NB4 (cell line): Measurements from ENCODE around the gene COL9A3.

Source experiments
- DNase-seq: peaks from one replicate; pipeline ENCODE4 v3.0.0; 2010; ENCODE audit warnings: low read depth
- H3K4me3 ChIP-seq: one replicate; pipeline ENCODE4 v1.5.1; 2011; ENCODE audit warnings: mild to moderate bottlenecking, low read depth, low read length, moderate library complexity
- MYC ChIP-seq: IDR thresholded peaks from 2 replicates; pipeline ENCODE4 v1.6.1; 2011; ENCODE audit warnings: low read depth, low read length
- POLR2A ChIP-seq: IDR thresholded peaks from 2 replicates; pipeline ENCODE4 v1.6.1; 2011; ENCODE audit warnings: mild to moderate bottlenecking; ENCODE audit not compliant: insufficient read length; ENCODE audit errors: extremely low read depth
- TF ChIP-seq, protein P1 (sequence below): IDR thresholded peaks from 2 replicates; pipeline ENCODE4 v1.6.1; 2011; ENCODE audit warnings: low read depth, low read length
- TF ChIP-seq, protein P2 (sequence below): IDR thresholded peaks from one replicate; pipeline ENCODE4 v1.5.1; 2012; ENCODE audit warnings: low read depth, low read length

The COL9A3 gene

DNA sequence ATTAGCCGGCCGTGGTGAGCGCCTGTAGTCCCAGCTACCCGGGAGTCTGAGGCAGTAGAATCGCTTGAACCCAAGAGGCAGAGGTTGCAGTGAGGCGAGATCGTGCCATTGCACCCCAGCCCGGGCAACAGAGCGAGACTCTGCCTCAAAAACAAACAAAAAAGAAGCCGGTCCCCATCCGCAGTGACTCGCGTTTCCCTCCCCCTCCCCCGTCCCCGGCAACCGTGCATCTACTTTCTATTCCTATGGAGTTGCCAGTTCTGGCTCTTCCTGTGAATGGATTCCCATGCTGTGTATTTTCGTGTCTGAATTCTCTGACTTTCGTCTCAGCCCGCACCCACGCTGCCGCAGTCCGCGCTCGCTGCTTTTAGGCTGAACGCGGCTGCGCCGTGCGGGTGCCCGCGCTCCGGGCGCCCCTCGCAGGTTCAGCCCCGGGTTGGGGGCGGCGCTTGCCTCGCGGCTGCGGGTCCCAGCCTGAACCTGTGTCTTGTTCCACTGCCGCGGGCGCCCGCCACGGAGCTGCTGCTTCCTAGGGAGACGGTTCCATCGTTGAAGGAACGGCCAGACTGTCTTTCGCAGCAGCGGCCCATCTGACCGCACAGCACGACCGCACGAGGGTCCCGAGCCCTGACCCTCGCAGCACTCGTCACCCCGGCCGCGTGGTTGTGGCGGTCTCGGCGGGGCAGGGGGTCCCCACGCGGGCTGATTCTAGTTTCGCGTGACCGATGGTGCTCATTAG, 21.7 kb upstream of the COL9A3 start:
- DNase-seq = peak; percentile 89
- TF ChIP-seq MYC = peak; percentile 87
- TF ChIP-seq, protein P1, sequence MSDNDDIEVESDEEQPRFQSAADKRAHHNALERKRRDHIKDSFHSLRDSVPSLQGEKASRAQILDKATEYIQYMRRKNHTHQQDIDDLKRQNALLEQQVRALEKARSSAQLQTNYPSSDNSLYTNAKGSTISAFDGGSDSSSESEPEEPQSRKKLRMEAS = peak; percentile 67
- TF ChIP-seq POLR2A = peak; percentile 95
- TF ChIP-seq, protein P2, sequence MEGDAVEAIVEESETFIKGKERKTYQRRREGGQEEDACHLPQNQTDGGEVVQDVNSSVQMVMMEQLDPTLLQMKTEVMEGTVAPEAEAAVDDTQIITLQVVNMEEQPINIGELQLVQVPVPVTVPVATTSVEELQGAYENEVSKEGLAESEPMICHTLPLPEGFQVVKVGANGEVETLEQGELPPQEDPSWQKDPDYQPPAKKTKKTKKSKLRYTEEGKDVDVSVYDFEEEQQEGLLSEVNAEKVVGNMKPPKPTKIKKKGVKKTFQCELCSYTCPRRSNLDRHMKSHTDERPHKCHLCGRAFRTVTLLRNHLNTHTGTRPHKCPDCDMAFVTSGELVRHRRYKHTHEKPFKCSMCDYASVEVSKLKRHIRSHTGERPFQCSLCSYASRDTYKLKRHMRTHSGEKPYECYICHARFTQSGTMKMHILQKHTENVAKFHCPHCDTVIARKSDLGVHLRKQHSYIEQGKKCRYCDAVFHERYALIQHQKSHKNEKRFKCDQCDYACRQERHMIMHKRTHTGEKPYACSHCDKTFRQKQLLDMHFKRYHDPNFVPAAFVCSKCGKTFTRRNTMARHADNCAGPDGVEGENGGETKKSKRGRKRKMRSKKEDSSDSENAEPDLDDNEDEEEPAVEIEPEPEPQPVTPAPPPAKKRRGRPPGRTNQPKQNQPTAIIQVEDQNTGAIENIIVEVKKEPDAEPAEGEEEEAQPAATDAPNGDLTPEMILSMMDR = no peak

DNA sequence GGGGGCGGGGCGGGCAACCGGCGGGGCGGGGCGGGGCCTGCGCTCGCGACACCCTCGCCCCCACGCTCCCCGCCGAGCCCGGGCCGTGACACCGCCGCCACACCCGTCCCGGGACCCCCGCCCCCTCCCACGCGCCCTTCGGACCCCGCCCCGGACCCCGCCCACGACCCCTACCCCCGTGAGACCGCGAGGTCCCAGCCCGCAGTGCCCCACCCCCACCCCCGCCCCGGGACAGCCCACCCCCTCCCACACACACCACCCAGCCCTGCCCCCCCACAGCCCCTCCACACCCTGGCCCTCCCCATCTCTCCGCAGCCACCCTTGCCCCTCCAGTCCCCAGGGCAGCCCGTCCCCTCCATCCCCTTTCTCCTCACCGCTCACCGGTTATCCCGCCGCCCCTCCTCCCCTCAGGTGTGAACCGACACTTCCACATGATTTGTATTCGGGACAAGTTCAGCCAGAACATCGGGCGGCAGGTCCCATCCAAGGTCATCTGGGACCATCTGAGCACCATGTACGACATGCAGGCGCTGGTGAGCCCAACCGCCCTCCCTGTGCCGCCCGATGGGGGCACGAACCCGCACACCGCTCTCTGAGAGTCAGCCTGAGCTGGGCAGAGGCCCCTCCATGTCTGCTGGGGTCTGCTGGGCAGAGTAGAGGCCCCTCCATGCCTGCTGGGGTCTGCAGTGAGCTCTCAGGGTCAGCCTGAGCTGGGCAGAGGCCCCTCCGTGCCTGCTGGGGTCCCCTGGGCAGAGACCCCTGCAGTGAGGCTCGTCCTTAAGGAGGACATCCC, 20.0 kb upstream of the COL9A3 start:
- H3K4me3 ChIP-seq = peak overlapping the region; percentile 59
- no peak for DNase-seq
- no peak for TF ChIP-seq POLR2A
- TF ChIP-seq, protein P2 = no peak
- TF ChIP-seq MYC = no peak
- TF ChIP-seq, protein P1 = no peak

More for the DNA sequence above, 21.7 kb upstream of the COL9A3 start:
- H3K4me3 ChIP-seq = peak overlapping the region; percentile 71

DNA sequence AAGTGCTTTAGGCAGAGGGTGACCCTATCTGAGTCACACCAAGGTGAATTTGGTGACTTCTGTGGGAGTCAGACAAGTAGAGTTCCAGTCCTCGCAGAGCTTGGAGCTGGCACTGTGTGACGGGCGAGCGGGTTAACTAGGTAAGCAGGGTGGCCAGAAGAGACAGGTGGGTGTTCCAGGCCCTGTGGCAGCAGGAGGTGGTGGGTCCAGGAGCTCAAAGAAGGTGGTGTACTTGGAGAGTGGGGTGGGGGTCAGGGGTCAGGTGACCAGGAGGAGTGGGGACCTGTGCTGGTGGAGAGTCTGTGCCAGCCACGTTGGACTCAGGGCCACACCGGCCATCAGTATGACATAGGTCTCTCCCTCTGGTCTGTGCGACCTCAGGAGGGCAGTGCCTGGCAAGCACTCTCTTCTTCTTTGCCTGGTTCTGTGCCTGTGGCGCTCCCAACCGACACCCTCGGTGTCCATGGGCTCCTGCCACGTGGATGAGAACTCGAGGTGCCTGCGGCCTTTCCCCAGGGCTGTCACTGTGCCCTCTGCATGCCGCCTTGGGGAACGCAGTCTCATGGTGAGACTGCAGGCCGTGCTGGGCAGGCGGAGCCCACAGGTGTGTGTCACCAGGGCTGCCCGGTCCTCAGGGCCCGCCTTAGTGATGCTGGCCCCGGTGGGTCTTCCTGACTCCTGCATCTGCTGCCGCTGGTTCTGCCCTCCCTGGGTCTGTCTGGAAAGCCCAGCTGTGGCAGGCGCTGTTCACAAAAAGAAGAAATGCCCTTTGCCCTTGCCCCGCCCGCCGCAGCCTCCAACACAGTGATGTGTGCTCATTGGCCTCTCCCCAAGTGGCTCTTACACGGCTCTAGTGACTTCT, 18.9 kb upstream of the COL9A3 start:
- DNase-seq = no peak
- H3K4me3 ChIP-seq = no peak overlapping the region
- TF ChIP-seq MYC (no peak), POLR2A (no peak)
- TF ChIP-seq, protein P2 = no peak
- TF ChIP-seq, protein P1 = no peak

DNA sequence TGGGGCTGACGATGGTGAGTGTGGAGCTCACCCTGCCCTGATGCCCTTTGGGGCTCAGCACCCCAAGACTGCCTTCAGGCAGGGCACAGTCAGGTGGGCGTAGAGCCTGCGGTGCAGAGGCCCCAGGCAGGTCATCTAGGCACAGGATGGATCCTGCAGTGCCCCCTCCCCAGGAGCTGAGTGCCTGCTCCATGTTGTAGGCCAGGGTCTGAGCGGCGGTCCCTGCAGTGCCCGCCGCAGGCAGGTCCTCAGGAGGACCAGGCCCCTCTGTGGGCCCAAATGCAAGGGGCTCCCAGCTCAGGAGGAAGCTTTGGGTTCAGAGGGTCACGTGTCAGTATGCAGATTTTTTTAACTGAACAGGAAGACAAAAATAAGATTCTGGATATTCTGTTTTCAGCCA, 17.8 kb upstream of the COL9A3 start:
- DNase-seq = no peak
- H3K4me3 ChIP-seq = no peak overlapping the region

DNA sequence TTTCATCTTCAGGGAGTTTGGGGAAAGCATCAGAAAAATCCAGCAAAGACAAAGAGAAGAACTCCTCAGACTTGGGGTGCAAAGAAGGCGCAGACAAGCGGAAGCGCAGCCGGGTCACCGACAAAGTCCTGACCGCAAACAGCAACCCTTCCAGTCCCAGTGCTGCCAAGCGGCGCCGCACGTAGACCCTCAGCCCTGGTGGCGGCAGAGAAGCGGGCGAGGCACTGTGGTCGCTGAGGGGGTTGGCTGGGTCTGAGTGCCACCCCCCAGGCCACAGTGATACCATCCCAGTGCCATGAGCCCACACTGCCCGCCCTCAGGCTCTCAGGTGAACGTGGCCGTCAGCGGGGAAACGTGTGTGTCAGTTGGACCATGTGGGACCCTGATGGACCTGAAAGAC, 17.4 kb upstream of the COL9A3 start:
- no peak for DNase-seq
- no peak overlapping the region for H3K4me3 ChIP-seq
- TF ChIP-seq POLR2A (no peak), MYC (no peak)
- TF ChIP-seq, protein P1 = no peak
- TF ChIP-seq, protein P2 = no peak

More for the DNA sequence above, 17.8 kb upstream of the COL9A3 start:
- TF ChIP-seq MYC (no peak), POLR2A (no peak)
- TF ChIP-seq, protein P2 = no peak
- TF ChIP-seq, protein P1 = no peak
